Stimulated activated CD8-positive, alpha-beta memory T cell treated with anti-CD3 and anti-CD28 coated beads, Interleukin-2, amount 100 ng/mL, for 1 hour (primary cell): ENCODE measurements around the gene CSGALNACT2.

Source experiments
- DNase-seq, 2 donors: peaks; one replicate each; pipeline ENCODE4 v3.0.0-alpha.2; 2020; ENCODE audit warnings: low read depth in 2 of 2

Gene CSGALNACT2

GRCh38 chr10:43202224-43202656, 64.0 kb downstream of the CSGALNACT2 start:
- DNase-seq: peak; percentile 24 to 29

- DNase-seq: no peak
Observed at GRCh38 chr10:43202657-43203447, 64.6 kb downstream of the CSGALNACT2 start.

- no peak for DNase-seq
Observed at GRCh38 chr10:43203448-43204041, 65.3 kb downstream of the CSGALNACT2 start.

GRCh38 chr10:43204042-43204942, 66.0 kb downstream of the CSGALNACT2 start:
- DNase-seq: no peak

- DNase-seq: peak in 1 of 2 donors; percentile 21
Observed at GRCh38 chr10:43204943-43205671, 66.9 kb downstream of the CSGALNACT2 start.

- DNase-seq: no peak
Observed at GRCh38 chr10:43205681-43206390, 67.6 kb downstream of the CSGALNACT2 start.

- DNase-seq: no peak
Observed at GRCh38 chr10:43206391-43207235, 68.4 kb downstream of the CSGALNACT2 start.

GRCh38 chr10:43208147-43209073, 70.2 kb downstream of the CSGALNACT2 start:
- DNase-seq: no peak

- no peak for DNase-seq
Observed at GRCh38 chr10:43209074-43209455, 70.8 kb downstream of the CSGALNACT2 start.

GRCh38 chr10:43209651-43210141, 71.5 kb downstream of the CSGALNACT2 start:
- DNase-seq: no peak

- no peak for DNase-seq
Observed at GRCh38 chr10:43210556-43210955, 72.3 kb downstream of the CSGALNACT2 start.

- no peak for DNase-seq
Observed at GRCh38 chr10:43211030-43211429, 72.8 kb downstream of the CSGALNACT2 start.

- no peak for DNase-seq
Observed at GRCh38 chr10:43211431-43212042, 73.3 kb downstream of the CSGALNACT2 start.

GRCh38 chr10:43212043-43212721, 73.9 kb downstream of the CSGALNACT2 start:
- no peak for DNase-seq

- no peak for DNase-seq
Observed at GRCh38 chr10:43214071-43214955, 76.1 kb downstream of the CSGALNACT2 start.

GRCh38 chr10:43214956-43215561, 76.8 kb downstream of the CSGALNACT2 start:
- DNase-seq: no peak
